Measurements from ENCODE around the gene RRP1B. TPM values are rescaled to one million over a fixed set of nuclear protein-coding genes. Genes with fewer than 3 reads are reported as not detected.

RRP1B gene
- total and polyA plus RNA-seq, 2 experiments from 2014 or later, result 18.6 to 19.2 TPM

- Histone ChIP-seq H3K4me3 (no peak overlapping the region), H3K27me3 (no peaks in the 10 kb centered on the region), H3K36me3 (replicated peaks; ENCODE audit: insufficient read depth, low read depth) (peaks cover 4% of the 10 kb centered on the region), H3K4me1 (ENCODE audit: insufficient read depth) (peaks cover 6% of the 10 kb centered on the region), H2AFZ (no peak overlapping the region), H4K20me1 (ENCODE audit: insufficient read depth, poor library complexity, severe bottlenecking) (no peaks in the 10 kb centered on the region), H3K9me3 (ENCODE audit: low read depth) (peaks cover 13% of the 10 kb centered on the region), H3K79me2 (no peaks in the 10 kb centered on the region), H3K4me2 (no peak overlapping the region), H3K27ac (peak overlapping the region; percentile 90), H3K9me2 (replicated peaks; ENCODE audit: insufficient read depth) (no peaks in the 10 kb centered on the region)
- TF ChIP-seq, protein P1, sequence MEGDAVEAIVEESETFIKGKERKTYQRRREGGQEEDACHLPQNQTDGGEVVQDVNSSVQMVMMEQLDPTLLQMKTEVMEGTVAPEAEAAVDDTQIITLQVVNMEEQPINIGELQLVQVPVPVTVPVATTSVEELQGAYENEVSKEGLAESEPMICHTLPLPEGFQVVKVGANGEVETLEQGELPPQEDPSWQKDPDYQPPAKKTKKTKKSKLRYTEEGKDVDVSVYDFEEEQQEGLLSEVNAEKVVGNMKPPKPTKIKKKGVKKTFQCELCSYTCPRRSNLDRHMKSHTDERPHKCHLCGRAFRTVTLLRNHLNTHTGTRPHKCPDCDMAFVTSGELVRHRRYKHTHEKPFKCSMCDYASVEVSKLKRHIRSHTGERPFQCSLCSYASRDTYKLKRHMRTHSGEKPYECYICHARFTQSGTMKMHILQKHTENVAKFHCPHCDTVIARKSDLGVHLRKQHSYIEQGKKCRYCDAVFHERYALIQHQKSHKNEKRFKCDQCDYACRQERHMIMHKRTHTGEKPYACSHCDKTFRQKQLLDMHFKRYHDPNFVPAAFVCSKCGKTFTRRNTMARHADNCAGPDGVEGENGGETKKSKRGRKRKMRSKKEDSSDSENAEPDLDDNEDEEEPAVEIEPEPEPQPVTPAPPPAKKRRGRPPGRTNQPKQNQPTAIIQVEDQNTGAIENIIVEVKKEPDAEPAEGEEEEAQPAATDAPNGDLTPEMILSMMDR (IDR thresholded peaks at IDR 0.05; ENCODE audit: poor library complexity), result peak; percentile 38
- no peak for TF ChIP-seq EZH2phosphoT487 (IDR thresholded peaks at IDR 0.05; ENCODE audit: low read depth, severe bottlenecking, unreplicated experiment)
- 92% methylated on average over 4 of the region's 4 CpGs for WGBS (ENCODE audit: low lambda C conversion rate, missing lambda C conversion rate)
- no peak for DNase-seq (ENCODE audit: low spot score)
Observed at GRCh38 chr21:43619856-43620255, 39.5 kb upstream of the RRP1B start.

- no peak for TF ChIP-seq EZH2phosphoT487 (IDR thresholded peaks at IDR 0.05; ENCODE audit: low read depth, severe bottlenecking, unreplicated experiment)
- TF ChIP-seq, protein P1 (IDR thresholded peaks at IDR 0.05; ENCODE audit: poor library complexity), result no peak
- TF ChIP-seq EZH2 (IDR thresholded peaks at IDR 0.05; ENCODE audit: borderline replicate concordance), result no peak
- H3K9me2 ChIP-seq (replicated peaks; ENCODE audit: insufficient read depth), result no peaks in the 10 kb centered on the region
- no peaks in the 10 kb centered on the region for H3K79me2 ChIP-seq
- H4K20me1 ChIP-seq (ENCODE audit: insufficient read depth, poor library complexity, severe bottlenecking), result no peaks in the 10 kb centered on the region
- peaks cover 20% of the 10 kb centered on the region for H3K4me1 ChIP-seq (ENCODE audit: insufficient read depth)
- WGBS (ENCODE audit: low lambda C conversion rate, missing lambda C conversion rate), result 86% methylated on average over 2 of the region's 2 CpGs
- H3K4me2 ChIP-seq, result no peak overlapping the region
- DNase-seq (ENCODE audit: low spot score), result no peak
- no peak overlapping the region for H3K27ac ChIP-seq
- H3K27me3 ChIP-seq, result no peaks in the 10 kb centered on the region
- H2AFZ ChIP-seq, result no peak overlapping the region
- no peak overlapping the region for H3K4me3 ChIP-seq
- peaks cover 13% of the 10 kb centered on the region for H3K9me3 ChIP-seq (ENCODE audit: low read depth)
- H3K36me3 ChIP-seq (replicated peaks; ENCODE audit: insufficient read depth, low read depth), result peaks cover 4% of the 10 kb centered on the region
Observed at GRCh38 chr21:43622796-43623195, 36.6 kb upstream of the RRP1B start.

GRCh38 chr21:43623588-43623987 is 35.8 kb upstream of the RRP1B start:
- Histone ChIP-seq H2AFZ (no peak overlapping the region), H3K4me2 (no peak overlapping the region), H3K79me2 (no peaks in the 10 kb centered on the region), H3K9me2 (replicated peaks; ENCODE audit: insufficient read depth) (no peaks in the 10 kb centered on the region), H3K27ac (no peak overlapping the region), H3K4me1 (ENCODE audit: insufficient read depth) (peaks cover 18% of the 10 kb centered on the region), H3K27me3 (no peaks in the 10 kb centered on the region), H4K20me1 (ENCODE audit: insufficient read depth, poor library complexity, severe bottlenecking) (no peaks in the 10 kb centered on the region), H3K4me3 (no peak overlapping the region), H3K9me3 (ENCODE audit: low read depth) (peaks cover 13% of the 10 kb centered on the region), H3K36me3 (replicated peaks; ENCODE audit: insufficient read depth, low read depth) (peaks cover 4% of the 10 kb centered on the region)
- DNase-seq (ENCODE audit: low spot score), result no peak
- no peak for TF ChIP-seq EZH2phosphoT487 (IDR thresholded peaks at IDR 0.05; ENCODE audit: low read depth, severe bottlenecking, unreplicated experiment)
- TF ChIP-seq, protein P1 (IDR thresholded peaks at IDR 0.05; ENCODE audit: poor library complexity), result no peak
- no peak for TF ChIP-seq EZH2 (IDR thresholded peaks at IDR 0.05; ENCODE audit: borderline replicate concordance)
- WGBS (ENCODE audit: low lambda C conversion rate, missing lambda C conversion rate), result 98% methylated on average over 2 of the region's 2 CpGs

DNA sequence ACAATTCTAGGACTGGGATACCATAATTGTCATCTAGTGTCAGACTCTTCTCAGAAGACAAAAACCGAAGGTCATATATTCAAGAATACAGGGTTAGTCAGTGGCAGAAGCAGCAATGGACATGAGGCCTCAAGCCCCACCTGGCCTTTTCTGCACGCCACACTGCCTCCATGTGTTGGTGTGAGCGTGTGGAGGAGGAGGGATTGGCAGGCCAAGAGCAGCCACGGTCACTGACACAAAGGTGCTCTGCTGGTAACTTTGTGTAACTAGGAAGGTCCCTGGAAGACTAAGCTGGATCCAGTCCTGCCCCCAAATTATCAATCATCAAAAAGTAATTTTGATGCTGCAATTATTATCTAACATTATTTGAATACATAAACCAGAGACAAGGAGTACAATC is 35.0 kb upstream of the RRP1B start:
- Histone ChIP-seq H3K4me1 (ENCODE audit: insufficient read depth) (peaks cover 18% of the 10 kb centered on the region), H4K20me1 (ENCODE audit: insufficient read depth, poor library complexity, severe bottlenecking) (no peaks in the 10 kb centered on the region), H3K4me3 (no peak overlapping the region), H2AFZ (no peak overlapping the region), H3K9me2 (replicated peaks; ENCODE audit: insufficient read depth) (no peaks in the 10 kb centered on the region), H3K9me3 (ENCODE audit: low read depth) (peaks cover 17% of the 10 kb centered on the region), H3K27me3 (no peaks in the 10 kb centered on the region), H3K79me2 (no peaks in the 10 kb centered on the region), H3K4me2 (no peak overlapping the region), H3K27ac (no peak overlapping the region), H3K36me3 (replicated peaks; ENCODE audit: insufficient read depth, low read depth) (peaks cover 4% of the 10 kb centered on the region)
- DNase-seq (ENCODE audit: low spot score), result no peak
- TF ChIP-seq EZH2phosphoT487 (IDR thresholded peaks at IDR 0.05; ENCODE audit: low read depth, severe bottlenecking, unreplicated experiment), result no peak
- TF ChIP-seq, protein P1 (IDR thresholded peaks at IDR 0.05; ENCODE audit: poor library complexity), result no peak
- no peak for TF ChIP-seq EZH2 (IDR thresholded peaks at IDR 0.05; ENCODE audit: borderline replicate concordance)
- WGBS (ENCODE audit: low lambda C conversion rate, missing lambda C conversion rate), result 88% methylated on average over 4 of the region's 4 CpGs
